ENCODE results near the gene ANXA6.

ANXA6 gene

GRCh38 chr5:151060742-151061141 lies 96.8 kb downstream of the ANXA6 start:
- no peak for DNase-seq

GRCh38 chr5:151058891-151059489 lies 98.6 kb downstream of the ANXA6 start:
- no peak for DNase-seq

GRCh38 chr5:151058301-151058700 lies 99.3 kb downstream of the ANXA6 start:
- no peak for DNase-seq

- DNase-seq, result no peak
These were observed 100.9 kb downstream of the ANXA6 start for GRCh38 chr5:151056379-151057325.

GRCh38 chr5:151055336-151055735 lies 102.2 kb downstream of the ANXA6 start:
- DNase-seq, result no peak

- no peak for DNase-seq
These were observed 102.9 kb downstream of the ANXA6 start for GRCh38 chr5:151054709-151055108.

- DNase-seq, result no peak
These were observed 103.7 kb downstream of the ANXA6 start for GRCh38 chr5:151053796-151054462.

GRCh38 chr5:151052836-151053235 lies 104.7 kb downstream of the ANXA6 start:
- DNase-seq, result no peak

GRCh38 chr5:151051931-151052608 lies 105.5 kb downstream of the ANXA6 start:
- no peak for DNase-seq

- DNase-seq, result peak; percentile 10 to 49
These were observed 106.3 kb downstream of the ANXA6 start for GRCh38 chr5:151051066-151051930.

Measured in NCI-H446 (cell line).